ENCODE results near the gene METTL24.

Gene METTL24

DNA sequence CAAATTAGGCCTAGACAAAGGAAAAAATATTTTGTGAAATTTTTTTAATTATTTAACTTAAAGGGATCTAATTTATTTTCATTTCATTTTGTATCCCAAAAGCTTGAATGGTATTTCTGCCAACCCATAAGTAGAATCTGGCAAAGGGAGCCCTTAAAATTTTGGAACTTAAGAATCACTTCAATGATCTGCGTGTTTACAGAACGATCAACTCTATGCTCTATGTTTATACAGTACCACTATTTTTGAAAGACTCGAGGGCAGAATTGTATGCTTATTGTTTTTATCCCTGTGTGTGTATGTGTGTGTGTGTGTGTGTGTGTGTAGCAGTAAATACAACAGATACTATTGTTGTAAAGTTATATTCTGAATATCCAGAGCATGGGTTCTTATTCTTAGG lies 39.2 kb downstream of the METTL24 start:
- no peaks in the 10 kb centered on the region for H3K9me3 ChIP-seq (ENCODE audit: low read length)
- H3F3A ChIP-seq (ENCODE audit: insufficient read depth, low read length) = no peaks in the 10 kb centered on the region
- no peak overlapping the region for H3K4me2 ChIP-seq (ENCODE audit: low read length)
- no peak overlapping the region for H3K9ac ChIP-seq (ENCODE audit: low read length)
- H2AFZ ChIP-seq (ENCODE audit: low read length) = no peak overlapping the region
- no peaks in the 10 kb centered on the region for H3K9me2 ChIP-seq (ENCODE audit: low read depth, low read length)
- H3K4me1 ChIP-seq (ENCODE audit: insufficient read depth, low read length, severe bottlenecking) = no peaks in the 10 kb centered on the region
- no peak for TF ChIP-seq CTCF (IDR thresholded peaks at IDR 0.05; ENCODE audit: low read length)
- no peak for TF ChIP-seq EZH2 (IDR thresholded peaks at IDR 0.05; ENCODE audit: borderline replicate concordance, low read length)
- H3K27me3 ChIP-seq (ENCODE audit: insufficient read depth, low read length) = no peaks in the 10 kb centered on the region
- H3K27ac ChIP-seq (ENCODE audit: low read depth, low read length, poor library complexity, severe bottlenecking) = no peak overlapping the region
- no peaks in the 10 kb centered on the region for H3K79me2 ChIP-seq (ENCODE audit: insufficient read depth, low read length)
- no peak overlapping the region for H3K4me3 ChIP-seq (ENCODE audit: low read depth, low read length, poor library complexity, severe bottlenecking)
- no peaks in the 10 kb centered on the region for H4K20me1 ChIP-seq (ENCODE audit: insufficient read depth, low read length)
- H3K36me3 ChIP-seq (ENCODE audit: insufficient read depth, low read length) = no peaks in the 10 kb centered on the region

DNA sequence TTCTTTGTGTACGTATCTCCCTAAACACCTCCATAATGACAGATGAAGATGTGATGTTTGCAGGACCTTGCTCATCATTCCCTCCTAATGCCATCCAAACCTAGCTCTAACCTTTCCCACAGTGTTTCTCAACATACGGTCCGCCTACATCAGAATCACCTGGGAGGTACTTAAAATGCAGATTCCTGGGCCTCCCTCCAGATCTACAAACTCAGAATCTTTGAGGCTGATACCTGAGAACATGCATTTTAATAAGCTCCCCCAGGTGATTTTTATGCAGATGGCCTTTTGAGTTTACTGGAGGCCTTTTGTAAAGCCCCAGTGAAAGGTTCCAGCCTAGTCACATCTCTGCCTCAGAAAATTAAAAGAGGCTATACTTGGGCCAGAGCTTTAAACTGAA lies 40.5 kb downstream of the METTL24 start:
- TF ChIP-seq EZH2 (IDR thresholded peaks at IDR 0.05; ENCODE audit: borderline replicate concordance, low read length) (no peak), CTCF (IDR thresholded peaks at IDR 0.05; ENCODE audit: low read length) (no peak)
- no peak overlapping the region for H3K9ac ChIP-seq (ENCODE audit: low read length)
- H3K9me2 ChIP-seq (ENCODE audit: low read depth, low read length) = no peaks in the 10 kb centered on the region
- H3K27me3 ChIP-seq (ENCODE audit: insufficient read depth, low read length) = no peaks in the 10 kb centered on the region
- no peaks in the 10 kb centered on the region for H3K36me3 ChIP-seq (ENCODE audit: insufficient read depth, low read length)
- H2AFZ ChIP-seq (ENCODE audit: low read length) = no peak overlapping the region
- no peaks in the 10 kb centered on the region for H4K20me1 ChIP-seq (ENCODE audit: insufficient read depth, low read length)
- no peak overlapping the region for H3K27ac ChIP-seq (ENCODE audit: low read depth, low read length, poor library complexity, severe bottlenecking)
- H3K79me2 ChIP-seq (ENCODE audit: insufficient read depth, low read length) = no peaks in the 10 kb centered on the region
- H3K4me3 ChIP-seq (ENCODE audit: low read depth, low read length, poor library complexity, severe bottlenecking) = no peak overlapping the region
- no peaks in the 10 kb centered on the region for H3K9me3 ChIP-seq (ENCODE audit: low read length)
- H3F3A ChIP-seq (ENCODE audit: insufficient read depth, low read length) = no peaks in the 10 kb centered on the region
- H3K4me2 ChIP-seq (ENCODE audit: low read length) = no peak overlapping the region
- H3K4me1 ChIP-seq (ENCODE audit: insufficient read depth, low read length, severe bottlenecking) = no peaks in the 10 kb centered on the region

- H3K9me2 ChIP-seq (ENCODE audit: low read depth, low read length) = no peaks in the 10 kb centered on the region
- H3K79me2 ChIP-seq (ENCODE audit: insufficient read depth, low read length) = no peaks in the 10 kb centered on the region
- H4K20me1 ChIP-seq (ENCODE audit: insufficient read depth, low read length) = no peaks in the 10 kb centered on the region
- H3K36me3 ChIP-seq (ENCODE audit: insufficient read depth, low read length) = no peaks in the 10 kb centered on the region
- no peak overlapping the region for H2AFZ ChIP-seq (ENCODE audit: low read length)
- no peaks in the 10 kb centered on the region for H3K9me3 ChIP-seq (ENCODE audit: low read length)
- no peak overlapping the region for H3K9ac ChIP-seq (ENCODE audit: low read length)
- H3K27me3 ChIP-seq (ENCODE audit: insufficient read depth, low read length) = no peaks in the 10 kb centered on the region
- no peaks in the 10 kb centered on the region for H3F3A ChIP-seq (ENCODE audit: insufficient read depth, low read length)
- no peak overlapping the region for H3K4me2 ChIP-seq (ENCODE audit: low read length)
- H3K4me1 ChIP-seq (ENCODE audit: insufficient read depth, low read length, severe bottlenecking) = no peaks in the 10 kb centered on the region
- H3K27ac ChIP-seq (ENCODE audit: low read depth, low read length, poor library complexity, severe bottlenecking) = no peak overlapping the region
- TF ChIP-seq CTCF (IDR thresholded peaks at IDR 0.05; ENCODE audit: low read length) (no peak), EZH2 (IDR thresholded peaks at IDR 0.05; ENCODE audit: borderline replicate concordance, low read length) (no peak)
- no peak overlapping the region for H3K4me3 ChIP-seq (ENCODE audit: low read depth, low read length, poor library complexity, severe bottlenecking)
Observed at GRCh38 chr6:110317189-110317588, 41.0 kb downstream of the METTL24 start.
